ENCODE results near the gene OAT.

OAT gene

GRCh38 chr10:124353091-124353815, 65.5 kb downstream of the OAT start:
- no peak for DNase-seq

GRCh38 chr10:124351481-124352220, 67.1 kb downstream of the OAT start:
- no peak for DNase-seq

GRCh38 chr10:124350806-124351205, 67.9 kb downstream of the OAT start:
- DNase-seq, result no peak

GRCh38 chr10:124349996-124350280, 68.8 kb downstream of the OAT start:
- DNase-seq, result no peak

- DNase-seq, result no peak
These were observed 69.3 kb downstream of the OAT start for GRCh38 chr10:124349231-124349995.

- DNase-seq, result no peak
These were observed 69.9 kb downstream of the OAT start for GRCh38 chr10:124348801-124349200.

- DNase-seq, result no peak
These were observed 70.8 kb downstream of the OAT start for GRCh38 chr10:124347956-124348355.
